ENCODE results near the gene ZCCHC10.
"Not testable (repeated sequence)": the region's sequence is repeated elsewhere in the genome, so short reads cannot be mapped to it uniquely, and the experiment has no call there.

Gene ZCCHC10

GRCh38 chr5:133041910-133042309 is 15.6 kb upstream of the ZCCHC10 start:
- no peak for DNase-seq (ENCODE audit: low read depth)

GRCh38 chr5:133041157-133041784 is 14.9 kb upstream of the ZCCHC10 start:
- DNase-seq (ENCODE audit: low read depth), result no peak

GRCh38 chr5:133036677-133037076 is 10.3 kb upstream of the ZCCHC10 start:
- not testable (repeated sequence) for DNase-seq (ENCODE audit: low read depth)

- no peak for DNase-seq (ENCODE audit: low read depth)
These were observed 8.9 kb upstream of the ZCCHC10 start for GRCh38 chr5:133035224-133035623.

- no peak for DNase-seq (ENCODE audit: low read depth)
These were observed 7.7 kb upstream of the ZCCHC10 start for GRCh38 chr5:133034064-133034463.

- no peak for DNase-seq (ENCODE audit: low read depth)
These were observed 6.7 kb upstream of the ZCCHC10 start for GRCh38 chr5:133032852-133033742.

- no peak for DNase-seq (ENCODE audit: low read depth)
These were observed 4.1 kb upstream of the ZCCHC10 start for GRCh38 chr5:133030343-133031005.

- no peak for DNase-seq (ENCODE audit: low read depth)
These were observed 3.1 kb upstream of the ZCCHC10 start for GRCh38 chr5:133029416-133029815.

GRCh38 chr5:133026664-133027153 is 360 bp upstream of the ZCCHC10 start:
- no peak for DNase-seq (ENCODE audit: low read depth)

- DNase-seq (ENCODE audit: low read depth), result not testable (repeated sequence)
These were observed 6.9 kb downstream of the ZCCHC10 start for GRCh38 chr5:133019471-133019870.

- DNase-seq (ENCODE audit: low read depth), result no peak
These were observed 8.4 kb downstream of the ZCCHC10 start for GRCh38 chr5:133017964-133018363.

GRCh38 chr5:133015466-133015865 is 10.9 kb downstream of the ZCCHC10 start:
- no peak for DNase-seq (ENCODE audit: low read depth)

GRCh38 chr5:133008455-133008854 is 17.9 kb downstream of the ZCCHC10 start:
- not testable (repeated sequence) for DNase-seq (ENCODE audit: low read depth)

GRCh38 chr5:133006653-133007052 is 19.7 kb downstream of the ZCCHC10 start:
- no peak for DNase-seq (ENCODE audit: low read depth)

- DNase-seq (ENCODE audit: low read depth), result no peak
These were observed 27.1 kb downstream of the ZCCHC10 start for GRCh38 chr5:132999246-132999645.

GRCh38 chr5:132998556-132998955 is 27.8 kb downstream of the ZCCHC10 start:
- no peak for DNase-seq (ENCODE audit: low read depth)

- no peak for DNase-seq (ENCODE audit: low read depth)
These were observed 30.0 kb downstream of the ZCCHC10 start for GRCh38 chr5:132996307-132996706.

GRCh38 chr5:132987531-132988408 is 38.6 kb downstream of the ZCCHC10 start:
- DNase-seq (ENCODE audit: low read depth), result no peak

GRCh38 chr5:132982971-132983370 is 43.4 kb downstream of the ZCCHC10 start:
- DNase-seq (ENCODE audit: low read depth), result not testable (repeated sequence)

- no peak for DNase-seq (ENCODE audit: low read depth)
These were observed 45.1 kb downstream of the ZCCHC10 start for GRCh38 chr5:132981288-132981687.

GRCh38 chr5:132979976-132980375 is 46.4 kb downstream of the ZCCHC10 start:
- no peak for DNase-seq (ENCODE audit: low read depth)

Data from stimulated activated CD4-positive, alpha-beta T cell treated with anti-CD3 and anti-CD28 coated beads, Interleukin-2, amount 100 ng/mL, for 4 hours (primary cell).